ENCODE results near the gene CD207. TPM values are rescaled to one million over a fixed set of nuclear protein-coding genes. Genes with fewer than 3 reads are reported as not detected.

The CD207 gene
- total and polyA plus RNA-seq, 2 experiments from 2014 or later: not detected

GRCh38 chr2:70829916-70830315, 5.7 kb downstream of the CD207 start:
- no peak overlapping the region for H3K4me3 ChIP-seq
- H2AFZ ChIP-seq: no peak overlapping the region
- no peaks in the 10 kb centered on the region for H3K4me1 ChIP-seq (ENCODE audit: insufficient read depth)
- H3K4me2 ChIP-seq: no peak overlapping the region
- no peak for DNase-seq (ENCODE audit: low spot score)
- no peaks in the 10 kb centered on the region for H3K9me3 ChIP-seq (ENCODE audit: low read depth)
- H3K27ac ChIP-seq: no peak overlapping the region
- 83% methylated on average over 1 of the region's 1 CpG for whole genome bisulfite sequencing (ENCODE audit: low lambda C conversion rate, missing lambda C conversion rate)
- H4K20me1 ChIP-seq (ENCODE audit: insufficient read depth, poor library complexity, severe bottlenecking): no peaks in the 10 kb centered on the region
- no peaks in the 10 kb centered on the region for H3K79me2 ChIP-seq
- TF ChIP-seq EZH2phosphoT487 (IDR thresholded peaks at IDR 0.05; ENCODE audit: low read depth, severe bottlenecking, unreplicated experiment) (no peak), EZH2 (IDR thresholded peaks at IDR 0.05; ENCODE audit: borderline replicate concordance) (no peak)
- TF ChIP-seq, protein P1, sequence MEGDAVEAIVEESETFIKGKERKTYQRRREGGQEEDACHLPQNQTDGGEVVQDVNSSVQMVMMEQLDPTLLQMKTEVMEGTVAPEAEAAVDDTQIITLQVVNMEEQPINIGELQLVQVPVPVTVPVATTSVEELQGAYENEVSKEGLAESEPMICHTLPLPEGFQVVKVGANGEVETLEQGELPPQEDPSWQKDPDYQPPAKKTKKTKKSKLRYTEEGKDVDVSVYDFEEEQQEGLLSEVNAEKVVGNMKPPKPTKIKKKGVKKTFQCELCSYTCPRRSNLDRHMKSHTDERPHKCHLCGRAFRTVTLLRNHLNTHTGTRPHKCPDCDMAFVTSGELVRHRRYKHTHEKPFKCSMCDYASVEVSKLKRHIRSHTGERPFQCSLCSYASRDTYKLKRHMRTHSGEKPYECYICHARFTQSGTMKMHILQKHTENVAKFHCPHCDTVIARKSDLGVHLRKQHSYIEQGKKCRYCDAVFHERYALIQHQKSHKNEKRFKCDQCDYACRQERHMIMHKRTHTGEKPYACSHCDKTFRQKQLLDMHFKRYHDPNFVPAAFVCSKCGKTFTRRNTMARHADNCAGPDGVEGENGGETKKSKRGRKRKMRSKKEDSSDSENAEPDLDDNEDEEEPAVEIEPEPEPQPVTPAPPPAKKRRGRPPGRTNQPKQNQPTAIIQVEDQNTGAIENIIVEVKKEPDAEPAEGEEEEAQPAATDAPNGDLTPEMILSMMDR (IDR thresholded peaks at IDR 0.05; ENCODE audit: poor library complexity): no peak
- no peaks in the 10 kb centered on the region for H3K9me2 ChIP-seq (replicated peaks; ENCODE audit: insufficient read depth)
- H3K36me3 ChIP-seq (replicated peaks; ENCODE audit: insufficient read depth, low read depth): no peaks in the 10 kb centered on the region
- H3K27me3 ChIP-seq: no peaks in the 10 kb centered on the region

- Histone ChIP-seq H3K9me2 (replicated peaks; ENCODE audit: insufficient read depth) (no peaks in the 10 kb centered on the region), H3K9me3 (ENCODE audit: low read depth) (no peaks in the 10 kb centered on the region), H2AFZ (no peak overlapping the region), H3K36me3 (replicated peaks; ENCODE audit: insufficient read depth, low read depth) (no peaks in the 10 kb centered on the region), H3K79me2 (no peaks in the 10 kb centered on the region), H3K4me1 (ENCODE audit: insufficient read depth) (no peaks in the 10 kb centered on the region), H3K27me3 (no peaks in the 10 kb centered on the region), H3K27ac (no peak overlapping the region), H3K4me2 (no peak overlapping the region), H3K4me3 (no peak overlapping the region), H4K20me1 (ENCODE audit: insufficient read depth, poor library complexity, severe bottlenecking) (no peaks in the 10 kb centered on the region)
- no peak for TF ChIP-seq EZH2 (IDR thresholded peaks at IDR 0.05; ENCODE audit: borderline replicate concordance)
- TF ChIP-seq EZH2phosphoT487 (IDR thresholded peaks at IDR 0.05; ENCODE audit: low read depth, severe bottlenecking, unreplicated experiment): no peak
- TF ChIP-seq, protein P1 (IDR thresholded peaks at IDR 0.05; ENCODE audit: poor library complexity): no peak
- WGBS (ENCODE audit: low lambda C conversion rate, missing lambda C conversion rate): 75% methylated on average over 6 of the region's 6 CpGs
- DNase-seq (ENCODE audit: low spot score): no peak
Measured at GRCh38 chr2:70828914-70829824, 6.4 kb downstream of the CD207 start.

- H2AFZ ChIP-seq: no peak overlapping the region
Measured at GRCh38 chr2:70828115-70828514, 7.5 kb downstream of the CD207 start.

More at GRCh38 chr2:70828115-70828514, 7.5 kb downstream of the CD207 start:
- Histone ChIP-seq H3K27ac (no peak overlapping the region), H3K9me3 (ENCODE audit: low read depth) (no peaks in the 10 kb centered on the region), H3K27me3 (no peaks in the 10 kb centered on the region), H4K20me1 (ENCODE audit: insufficient read depth, poor library complexity, severe bottlenecking) (no peaks in the 10 kb centered on the region), H3K4me1 (ENCODE audit: insufficient read depth) (no peaks in the 10 kb centered on the region), H3K4me2 (no peak overlapping the region), H3K36me3 (replicated peaks; ENCODE audit: insufficient read depth, low read depth) (no peaks in the 10 kb centered on the region), H3K9me2 (replicated peaks; ENCODE audit: insufficient read depth) (no peaks in the 10 kb centered on the region), H3K4me3 (no peak overlapping the region), H3K79me2 (no peaks in the 10 kb centered on the region)
- TF ChIP-seq, protein P1 (IDR thresholded peaks at IDR 0.05; ENCODE audit: poor library complexity): no peak
- TF ChIP-seq EZH2 (IDR thresholded peaks at IDR 0.05; ENCODE audit: borderline replicate concordance) (no peak), EZH2phosphoT487 (IDR thresholded peaks at IDR 0.05; ENCODE audit: low read depth, severe bottlenecking, unreplicated experiment) (no peak)
- no peak for DNase-seq (ENCODE audit: low spot score)
- WGBS (ENCODE audit: low lambda C conversion rate, missing lambda C conversion rate): 81% methylated on average over 5 of the region's 5 CpGs
